Subcutaneous abdominal adipose tissue (tissue), 5 donors: ENCODE measurements around the gene DRC3.
"Not testable (repeated sequence)": the region's sequence is repeated elsewhere in the genome, so short reads cannot be mapped to it uniquely, and the experiment has no call there.

Experiments used
- H3K27ac ChIP-seq: one replicate; pipeline ENCODE4 v1.7.0; 2013; ENCODE audit warnings: low read depth, mild to moderate bottlenecking, inconsistent platforms, low read length, moderate library complexity
- H3K27me3 ChIP-seq, 5 donors: one replicate each; pipeline ENCODE4 v1.7.0; 2013; ENCODE audit warnings: low read length in 5 of 5, inconsistent platforms in 1 of 5; ENCODE audit not compliant: control insufficient read depth in 5 of 5, insufficient read depth in 4 of 5
- H3K36me3 ChIP-seq, 5 donors: one replicate each; pipeline ENCODE4 v1.7.0; 2013; ENCODE audit warnings: low read length in 5 of 5; ENCODE audit not compliant: control insufficient read depth in 5 of 5, insufficient read depth in 5 of 5
- H3K4me1 ChIP-seq, 5 donors: one replicate each; pipeline ENCODE4 v1.7.0; 2013; ENCODE audit warnings: low read length in 5 of 5, mild to moderate bottlenecking in 3 of 5, moderate library complexity in 1 of 5; ENCODE audit not compliant: control insufficient read depth in 5 of 5, insufficient read depth in 5 of 5
- H3K4me3 ChIP-seq, 5 donors: one replicate each; pipeline ENCODE4 v1.7.0; 2013; ENCODE audit warnings: low read length in 5 of 5, low read depth in 1 of 5
- H3K9ac ChIP-seq, 5 donors: one replicate each; pipeline ENCODE4 v1.7.0; 2013; ENCODE audit warnings: low read length in 5 of 5, mild to moderate bottlenecking in 4 of 5, moderate library complexity in 3 of 5
- H3K9me3 ChIP-seq, 5 donors: one replicate each; pipeline ENCODE4 v1.7.0; 2013; ENCODE audit warnings: low read length in 5 of 5; ENCODE audit not compliant: control insufficient read depth in 5 of 5
- donor health status: healthy.
- donor health status: healthy.
- donor health status: healthy.
- donor health status: healthy.
- donor health status: healthy.

Gene DRC3

GRCh38 chr17:17988427-17988945 lies 15.8 kb downstream of the DRC3 start:
- Histone ChIP-seq H3K36me3 (peaks cover 0 to 3% (median 0%) of the 10 kb centered on the region in 5 donors), H3K27ac (no peak overlapping the region), H3K4me1 (peaks cover 0 to 9% (median 0%) of the 10 kb centered on the region in 5 donors), H3K9ac (no peak overlapping the region), H3K27me3 (no peaks in the 10 kb centered on the region), H3K4me3 (no peak overlapping the region), H3K9me3 (no peaks in the 10 kb centered on the region)

- no peak overlapping the region for H3K4me3 ChIP-seq
- no peak overlapping the region for H3K27ac ChIP-seq
- H3K36me3 ChIP-seq: peaks cover 0 to 3% (median 0%) of the 10 kb centered on the region in 5 donors
- H3K27me3 ChIP-seq: no peaks in the 10 kb centered on the region
- no peaks in the 10 kb centered on the region for H3K9me3 ChIP-seq
- H3K9ac ChIP-seq: no peak overlapping the region
- peaks cover 0 to 10% (median 0%) of the 10 kb centered on the region in 5 donors for H3K4me1 ChIP-seq
These were observed 16.4 kb downstream of the DRC3 start for GRCh38 chr17:17989081-17989480.

DNA sequence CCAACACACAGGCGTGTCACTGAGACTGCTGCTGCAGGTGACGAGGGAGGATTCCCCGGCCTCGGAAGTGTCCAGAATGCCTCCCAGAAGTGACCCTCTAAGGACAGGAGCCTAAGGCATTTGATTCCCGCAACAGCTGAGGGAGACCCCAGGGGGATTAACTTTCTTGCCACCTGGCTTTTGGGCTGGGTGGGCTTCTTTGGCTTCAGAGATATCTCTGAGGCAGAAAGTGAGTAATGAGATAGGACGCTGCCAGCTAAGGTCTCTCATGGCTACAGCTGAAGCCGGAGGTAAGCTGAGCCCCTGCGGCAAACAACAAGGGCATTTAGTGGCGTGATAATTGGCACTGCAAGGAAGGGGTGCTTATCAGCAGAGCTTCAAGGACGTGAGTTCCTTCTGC lies 17.0 kb downstream of the DRC3 start:
- H3K9me3 ChIP-seq: no peaks in the 10 kb centered on the region
- H3K4me3 ChIP-seq: no peak overlapping the region
- no peaks in the 10 kb centered on the region for H3K27me3 ChIP-seq
- no peak overlapping the region for H3K9ac ChIP-seq
- H3K4me1 ChIP-seq: peaks cover under 1 to 15% (median 5%) of the 10 kb centered on the region in 5 donors
- peaks cover 0 to 3% (median 0%) of the 10 kb centered on the region in 5 donors for H3K36me3 ChIP-seq
- H3K27ac ChIP-seq: no peak overlapping the region

DNA sequence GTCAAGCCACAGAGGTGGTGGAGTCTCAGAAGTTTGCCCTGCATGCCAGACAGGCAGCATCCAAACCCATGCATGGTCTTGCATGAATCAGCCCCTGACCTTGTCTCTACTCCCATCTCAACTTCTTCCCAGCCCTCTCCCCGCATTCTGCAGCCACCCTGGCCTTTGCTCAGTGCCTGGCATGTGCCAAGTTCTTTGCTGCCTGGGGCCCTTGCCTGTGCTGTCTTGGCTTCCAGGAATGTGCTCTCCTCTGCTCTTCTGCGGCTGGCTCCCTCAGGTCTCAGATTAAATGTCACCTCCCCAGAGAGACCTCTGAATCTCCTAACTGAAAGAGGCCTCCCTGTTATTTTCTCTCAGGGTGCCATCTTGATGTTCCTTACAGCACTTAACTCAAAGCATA lies 17.6 kb downstream of the DRC3 start:
- H3K4me1 ChIP-seq: peaks cover 4 to 19% (median 8%) of the 10 kb centered on the region in 5 donors
- H3K27me3 ChIP-seq: no peaks in the 10 kb centered on the region
- H3K4me3 ChIP-seq: no peak overlapping the region
- H3K9me3 ChIP-seq: no peaks in the 10 kb centered on the region
- H3K9ac ChIP-seq: no peak overlapping the region
- H3K27ac ChIP-seq: no peak overlapping the region
- peaks cover 0 to 3% (median 0%) of the 10 kb centered on the region in 5 donors for H3K36me3 ChIP-seq

DNA sequence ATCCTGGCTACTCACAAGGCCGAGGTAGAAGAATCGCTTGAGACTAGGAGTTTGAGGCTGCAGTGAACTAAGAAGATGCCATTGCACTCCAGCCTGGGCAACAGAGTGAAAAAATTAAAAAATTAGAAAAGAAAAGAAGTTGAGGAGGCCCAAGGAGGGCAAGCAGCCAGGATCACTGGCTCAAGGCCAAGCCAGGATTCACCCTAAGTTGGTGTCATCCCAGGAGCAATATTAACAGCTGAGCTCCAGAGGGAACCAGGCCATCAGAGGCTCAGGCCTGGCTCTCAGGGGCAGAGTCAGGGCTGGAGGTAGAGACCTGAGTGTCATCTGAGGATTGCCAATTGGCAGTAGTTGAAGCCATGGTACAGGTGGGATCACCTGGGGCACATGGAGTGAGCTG lies 20.7 kb downstream of the DRC3 start:
- no peaks in the 10 kb centered on the region for H3K27me3 ChIP-seq
- H3K4me3 ChIP-seq: no peak overlapping the region
- H3K9ac ChIP-seq: no peak overlapping the region
- H3K4me1 ChIP-seq: peaks cover 4 to 19% (median 8%) of the 10 kb centered on the region in 5 donors
- H3K9me3 ChIP-seq: no peaks in the 10 kb centered on the region
- H3K27ac ChIP-seq: no peak overlapping the region
- H3K36me3 ChIP-seq: peaks cover 0 to 3% (median 0%) of the 10 kb centered on the region in 5 donors

- no peak overlapping the region for H3K27ac ChIP-seq
- H3K9ac ChIP-seq: no peak overlapping the region
These were observed 21.2 kb downstream of the DRC3 start for GRCh38 chr17:17993852-17994251.

DNA sequence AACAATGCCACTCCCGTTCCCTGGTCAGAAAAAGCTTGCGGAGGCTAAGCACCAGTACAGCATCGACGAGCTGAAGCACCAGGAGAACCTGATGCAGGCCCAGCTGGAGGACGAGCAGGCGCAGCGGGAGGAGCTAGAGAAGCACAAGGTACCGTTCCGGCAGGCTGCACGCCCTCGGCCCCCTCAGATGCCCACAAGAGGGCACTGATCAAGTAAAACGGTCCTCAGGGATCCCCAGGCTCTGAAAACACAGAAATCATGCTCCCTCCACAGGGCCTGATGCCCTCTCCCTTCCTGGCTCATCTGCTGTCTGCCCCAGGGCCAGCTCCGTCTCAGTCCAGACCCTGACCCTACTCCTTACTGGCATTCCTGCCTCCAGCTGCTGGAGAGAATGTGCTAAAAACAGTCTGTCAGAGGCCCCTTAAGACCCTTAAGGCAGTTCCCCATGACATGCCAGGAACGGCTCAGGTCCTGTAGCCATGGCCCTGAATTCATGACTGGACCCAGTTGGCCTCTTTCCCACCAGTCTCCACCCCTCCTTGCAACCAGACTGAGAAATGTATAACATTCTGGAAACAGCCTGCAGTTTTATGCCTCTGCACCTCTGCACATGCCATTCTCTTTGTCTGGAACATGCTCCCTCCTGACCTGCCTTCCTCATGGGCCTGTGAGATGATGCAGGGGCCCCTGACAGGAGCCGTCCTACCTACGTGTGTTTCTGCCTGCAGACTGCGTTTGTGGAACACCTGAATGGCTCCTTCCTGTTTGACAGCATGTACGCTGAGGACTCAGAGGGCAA lies 21.8 kb downstream of the DRC3 start:
- no peak overlapping the region for H3K4me3 ChIP-seq
- H3K9me3 ChIP-seq: no peaks in the 10 kb centered on the region
- peaks cover 4 to 19% (median 8%) of the 10 kb centered on the region in 5 donors for H3K4me1 ChIP-seq
- no peak overlapping the region for H3K27ac ChIP-seq
- no peaks in the 10 kb centered on the region for H3K36me3 ChIP-seq
- H3K27me3 ChIP-seq: no peaks in the 10 kb centered on the region
- no peak overlapping the region for H3K9ac ChIP-seq

More at GRCh38 chr17:17993852-17994251, 21.2 kb downstream of the DRC3 start:
- peaks cover 0 to 3% (median 0%) of the 10 kb centered on the region in 5 donors for H3K36me3 ChIP-seq
- peaks cover 4 to 19% (median 8%) of the 10 kb centered on the region in 5 donors for H3K4me1 ChIP-seq
- no peaks in the 10 kb centered on the region for H3K27me3 ChIP-seq
- H3K4me3 ChIP-seq: no peak overlapping the region
- H3K9me3 ChIP-seq: no peaks in the 10 kb centered on the region

GRCh38 chr17:17995887-17996286 lies 23.2 kb downstream of the DRC3 start:
- peaks cover 4 to 11% (median 8%) of the 10 kb centered on the region in 5 donors for H3K4me1 ChIP-seq
- not testable (repeated sequence) for H3K9ac ChIP-seq, H3K9me3 ChIP-seq, H3K36me3 ChIP-seq, H3K27ac ChIP-seq, H3K4me3 ChIP-seq, H3K27me3 ChIP-seq

GRCh38 chr17:17998934-17999333 lies 26.3 kb downstream of the DRC3 start:
- no peak overlapping the region for H3K9ac ChIP-seq
- H3K4me1 ChIP-seq: peaks cover 4 to 10% (median 8%) of the 10 kb centered on the region in 5 donors
- no peak overlapping the region for H3K27ac ChIP-seq
- H3K4me3 ChIP-seq: no peak overlapping the region
- no peaks in the 10 kb centered on the region for H3K36me3 ChIP-seq
- no peaks in the 10 kb centered on the region for H3K27me3 ChIP-seq
- H3K9me3 ChIP-seq: no peaks in the 10 kb centered on the region

GRCh38 chr17:17999364-18000029 lies 26.8 kb downstream of the DRC3 start:
- no peak overlapping the region for H3K27ac ChIP-seq
- H3K4me1 ChIP-seq: peaks cover 3 to 5% (median 4%) of the 10 kb centered on the region in 5 donors
- H3K9me3 ChIP-seq: no peaks in the 10 kb centered on the region
- no peaks in the 10 kb centered on the region for H3K36me3 ChIP-seq
- no peak overlapping the region for H3K9ac ChIP-seq
- H3K4me3 ChIP-seq: no peak overlapping the region
- no peaks in the 10 kb centered on the region for H3K27me3 ChIP-seq
